Kidney epithelial cell (primary cell): ENCODE data around the gene BGN. TPM values are rescaled to one million over a fixed set of nuclear protein-coding genes. Genes with fewer than 3 reads are reported as not detected.

Experiments
- DNase-seq: peaks from one replicate; pipeline ENCODE4 v3.0.0-alpha.2; 2010; ENCODE audit warnings: low read depth
- H3K27me3 ChIP-seq: 2 replicates; pipeline ENCODE4 v1.6.0; 2011; ENCODE audit warnings: low read length; ENCODE audit not compliant: control insufficient read depth, insufficient read depth
- H3K36me3 ChIP-seq: 2 replicates; pipeline ENCODE4 v1.5.1; 2011; ENCODE audit warnings: low read length; ENCODE audit not compliant: control insufficient read depth, insufficient read depth
- H3K4me3 ChIP-seq: 2 replicates; pipeline ENCODE4 v1.5.1; 2011; ENCODE audit warnings: low read depth, mild to moderate bottlenecking, control low read depth, low read length
- total RNA-seq: library from RNA; depleted of rRNA; stranded (reverse); fragments of >200 nt; gene quantifications from 2 replicates; pipeline ENCODE4 v1.2.3, GENCODE V29; 2015
- TF ChIP-seq, protein P1 (sequence below): IDR thresholded peaks from 2 replicates; pipeline ENCODE4 v1.5.1; 2011; ENCODE audit warnings: mild to moderate bottlenecking, moderate library complexity, low read length, control low read depth, inconsistent platforms; ENCODE audit not compliant: insufficient read depth, poor library complexity, severe bottlenecking

The BGN gene
- total RNA-seq, 1 donor from 2014 or later = 6.2 TPM

DNA sequence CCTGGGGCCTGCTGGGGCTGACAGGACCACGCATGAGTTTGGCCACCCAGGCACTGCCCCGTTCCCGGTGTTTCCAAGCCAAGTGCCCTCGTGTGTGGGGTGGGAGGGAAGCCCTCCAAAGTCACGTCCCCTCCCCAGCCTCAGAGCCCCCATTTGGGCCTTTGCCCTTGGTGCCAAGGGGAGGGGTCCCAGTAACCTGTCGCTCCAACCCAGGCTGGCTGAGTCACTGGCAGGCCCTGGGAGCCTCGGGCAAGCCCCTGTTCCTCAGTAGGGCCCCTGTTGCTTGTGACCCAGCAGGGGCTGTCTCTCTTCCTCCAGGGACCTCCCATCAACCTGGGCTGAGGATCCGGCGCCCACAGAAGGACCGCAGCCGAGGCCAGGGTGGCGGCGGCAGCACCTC lies 13.7 kb upstream of the BGN start:
- peaks cover 2% of the 10 kb centered on the region for H3K27me3 ChIP-seq
- H3K36me3 ChIP-seq = no peaks in the 10 kb centered on the region
- TF ChIP-seq, protein P1, sequence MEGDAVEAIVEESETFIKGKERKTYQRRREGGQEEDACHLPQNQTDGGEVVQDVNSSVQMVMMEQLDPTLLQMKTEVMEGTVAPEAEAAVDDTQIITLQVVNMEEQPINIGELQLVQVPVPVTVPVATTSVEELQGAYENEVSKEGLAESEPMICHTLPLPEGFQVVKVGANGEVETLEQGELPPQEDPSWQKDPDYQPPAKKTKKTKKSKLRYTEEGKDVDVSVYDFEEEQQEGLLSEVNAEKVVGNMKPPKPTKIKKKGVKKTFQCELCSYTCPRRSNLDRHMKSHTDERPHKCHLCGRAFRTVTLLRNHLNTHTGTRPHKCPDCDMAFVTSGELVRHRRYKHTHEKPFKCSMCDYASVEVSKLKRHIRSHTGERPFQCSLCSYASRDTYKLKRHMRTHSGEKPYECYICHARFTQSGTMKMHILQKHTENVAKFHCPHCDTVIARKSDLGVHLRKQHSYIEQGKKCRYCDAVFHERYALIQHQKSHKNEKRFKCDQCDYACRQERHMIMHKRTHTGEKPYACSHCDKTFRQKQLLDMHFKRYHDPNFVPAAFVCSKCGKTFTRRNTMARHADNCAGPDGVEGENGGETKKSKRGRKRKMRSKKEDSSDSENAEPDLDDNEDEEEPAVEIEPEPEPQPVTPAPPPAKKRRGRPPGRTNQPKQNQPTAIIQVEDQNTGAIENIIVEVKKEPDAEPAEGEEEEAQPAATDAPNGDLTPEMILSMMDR = no peak
- no peak overlapping the region for H3K4me3 ChIP-seq
- DNase-seq = no peak

DNA sequence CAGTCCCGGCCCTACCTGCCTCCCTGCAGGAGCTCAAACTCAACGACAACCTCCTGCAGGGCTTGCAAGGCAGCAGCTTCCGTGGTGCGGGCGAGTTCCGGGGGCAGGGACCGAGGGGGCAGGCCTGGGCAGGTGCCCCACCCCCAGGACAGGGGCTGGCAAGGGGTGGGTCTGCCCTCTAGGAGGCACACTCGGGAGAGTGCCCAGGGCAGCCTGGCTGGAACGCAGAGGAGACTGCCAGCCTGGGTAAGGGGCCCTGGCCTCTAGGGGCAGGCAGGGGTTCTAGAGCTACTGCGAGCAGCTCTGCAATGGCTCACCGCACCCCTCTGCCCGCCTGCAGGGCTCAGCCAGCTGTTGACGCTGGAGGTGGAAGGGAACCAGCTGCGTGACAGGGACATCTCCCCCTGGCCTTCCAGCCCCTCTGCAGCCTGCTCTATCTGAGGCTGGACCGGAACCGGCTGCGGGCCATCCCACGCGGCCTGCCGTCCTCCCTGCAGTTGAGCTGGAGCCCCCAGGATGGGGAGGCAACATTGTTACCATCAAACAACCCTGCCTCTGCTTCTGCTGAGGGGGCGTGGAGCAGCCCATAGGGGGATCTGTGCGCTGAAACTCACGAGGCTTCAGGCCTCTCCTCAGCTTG lies 12.3 kb upstream of the BGN start:
- Histone ChIP-seq H3K27me3 (peaks cover 2% of the 10 kb centered on the region), H3K36me3 (no peaks in the 10 kb centered on the region), H3K4me3 (no peak overlapping the region)
- DNase-seq = no peak
- TF ChIP-seq, protein P1 = no peak

DNA sequence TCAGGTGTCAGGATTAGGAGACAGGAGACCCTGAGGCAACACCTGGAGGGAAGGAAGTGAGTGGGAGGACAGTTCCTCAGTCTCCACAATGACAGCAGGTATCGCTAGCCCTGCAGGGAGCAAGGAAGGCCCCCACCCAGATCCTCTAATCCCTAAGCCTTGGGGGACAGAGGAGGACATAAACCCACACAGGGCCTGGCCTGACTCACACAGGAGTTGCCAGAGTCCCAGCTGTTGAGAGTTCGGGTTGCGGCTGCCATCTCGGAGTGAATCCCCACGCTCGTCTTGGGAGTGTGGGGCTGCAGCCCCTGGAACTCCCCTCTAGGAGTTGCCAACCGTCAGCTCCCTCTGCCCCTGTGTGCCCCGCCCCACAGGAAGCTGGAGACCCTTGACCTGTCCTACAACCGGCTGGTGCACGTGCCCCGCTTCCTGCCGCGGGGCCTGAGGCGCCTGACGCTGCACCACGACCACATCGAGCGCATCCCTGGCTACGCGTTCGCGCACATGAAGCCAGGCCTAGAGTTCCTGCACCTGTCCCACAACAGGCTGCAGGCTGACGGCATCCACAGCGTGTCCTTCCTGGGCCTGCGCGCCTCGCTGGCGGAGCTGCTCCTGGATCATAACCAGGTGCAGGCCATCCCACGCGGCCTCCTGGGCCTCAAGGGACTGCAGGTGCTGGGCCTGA lies 9.2 kb upstream of the BGN start:
- TF ChIP-seq, protein P1 = no peak
- H3K36me3 ChIP-seq = no peaks in the 10 kb centered on the region
- H3K27me3 ChIP-seq = peaks cover 2% of the 10 kb centered on the region
- DNase-seq = no peak
- no peak overlapping the region for H3K4me3 ChIP-seq

DNA sequence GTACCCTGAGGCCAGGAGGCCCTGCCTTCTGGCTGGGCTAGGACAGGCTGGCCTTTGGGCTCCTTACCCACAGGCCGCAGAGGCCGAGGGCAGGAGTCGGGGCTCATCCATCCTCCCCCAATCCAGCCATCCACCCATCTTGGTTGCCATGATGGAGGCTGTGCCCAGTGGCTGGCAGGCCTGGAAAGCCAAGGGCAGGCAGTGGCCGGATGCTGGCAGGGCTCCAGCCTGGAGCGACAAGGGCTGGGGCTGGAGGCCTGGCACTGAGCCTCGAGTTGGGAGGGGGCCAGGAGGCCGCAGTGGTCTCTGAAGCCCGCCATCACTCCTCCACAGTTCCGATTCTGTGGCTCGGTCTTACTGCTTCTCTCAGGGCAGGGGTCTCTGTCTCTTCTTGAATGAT lies 8.6 kb upstream of the BGN start:
- DNase-seq = no peak
- no peaks in the 10 kb centered on the region for H3K36me3 ChIP-seq

DNA sequence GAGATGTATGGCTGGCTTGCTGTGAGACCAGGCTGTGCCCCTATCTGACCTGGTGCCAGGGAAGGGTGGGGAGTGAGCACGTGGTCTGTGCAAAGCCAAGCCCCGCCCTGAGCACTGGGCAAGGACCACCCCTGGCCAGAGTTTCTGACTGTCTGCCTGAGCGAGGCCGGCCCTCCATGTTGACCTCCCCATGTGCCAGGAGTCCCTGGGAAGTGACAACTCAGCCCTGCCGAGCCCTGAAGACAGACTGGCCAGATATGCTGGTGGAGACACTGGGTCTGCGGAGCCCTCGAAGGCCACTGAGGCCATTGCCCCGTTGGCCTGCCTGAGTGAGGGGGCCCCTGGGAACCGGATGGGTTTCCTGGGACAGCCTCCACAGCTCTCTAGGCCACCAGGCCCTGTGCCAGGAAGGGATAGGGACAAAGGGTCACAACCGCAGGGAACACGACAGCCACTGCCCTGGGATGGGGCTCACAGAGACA lies 7.1 kb upstream of the BGN start:
- DNase-seq = no peak
- Histone ChIP-seq H3K27me3 (peaks cover 2% of the 10 kb centered on the region), H3K4me3 (no peak overlapping the region), H3K36me3 (no peaks in the 10 kb centered on the region)
- TF ChIP-seq, protein P1 = no peak

More for the DNA sequence above, 8.6 kb upstream of the BGN start:
- H3K4me3 ChIP-seq = no peak overlapping the region
- TF ChIP-seq, protein P1 = no peak
- H3K27me3 ChIP-seq = peaks cover 2% of the 10 kb centered on the region
